ENCODE results near the gene LRRC4C. TPM values are rescaled to one million over a fixed set of nuclear protein-coding genes. Genes with fewer than 3 reads are reported as not detected.

The LRRC4C gene
- total RNA-seq, 2 donors from 2014 or later, result 0.84 to 0.95 TPM

- no peaks in the 10 kb centered on the region for H3K9me3 Mint-ChIP-seq
- H3K4me1 Mint-ChIP-seq, result no peaks in the 10 kb centered on the region
- Histone ChIP-seq H3K36me3 (ENCODE audit: control insufficient read depth, insufficient read depth, low read length) (no peaks in the 10 kb centered on the region), H3K9ac (ENCODE audit: extremely low read depth, low read length, poor library complexity, severe bottlenecking) (no peak overlapping the region), H3K27ac (ENCODE audit: low read depth, low read length) (no peak overlapping the region), H3K4me3 (ENCODE audit: low read length) (no peak overlapping the region), H3K27me3 (ENCODE audit: control insufficient read depth, insufficient read depth, low read length, poor library complexity, severe bottlenecking) (no peaks in the 10 kb centered on the region), H3K4me1 (ENCODE audit: control insufficient read depth, insufficient read depth, low read length) (no peaks in the 10 kb centered on the region), H3K9me3 (ENCODE audit: control insufficient read depth, low read length) (no peaks in the 10 kb centered on the region)
- WGBS, 2 experiments (ENCODE audit: insufficient coverage in 1 of 2, insufficient read length in 1 of 2), result 84 to 100% methylated on average over 1 of the region's 1 CpG
- no peaks in the 10 kb centered on the region for H3K36me3 Mint-ChIP-seq (ENCODE audit: low read depth)
- no peak overlapping the region for H3K4me3 Mint-ChIP-seq
- no peak for DNase-seq
- H3K27ac Mint-ChIP-seq, result no peak overlapping the region
- H3K27me3 Mint-ChIP-seq (ENCODE audit: insufficient read depth), result no peaks in the 10 kb centered on the region
- no peak for TF ChIP-seq CTCF (conservative IDR thresholded peaks at IDR 0.05)
These were observed 1053.8 kb downstream of the LRRC4C start for GRCh38 chr11:40405614-40406013.

GRCh38 chr11:40403321-40403720 lies 1056.1 kb downstream of the LRRC4C start:
- H3K9ac ChIP-seq (ENCODE audit: extremely low read depth, low read length, poor library complexity, severe bottlenecking), result no peak overlapping the region
- Mint-ChIP-seq H3K9me3 (no peaks in the 10 kb centered on the region), H3K4me3 (no peak overlapping the region), H3K36me3 (ENCODE audit: low read depth) (no peaks in the 10 kb centered on the region), H3K27me3 (ENCODE audit: insufficient read depth) (no peaks in the 10 kb centered on the region), H3K4me1 (no peaks in the 10 kb centered on the region), H3K27ac (no peak overlapping the region)
- no peak overlapping the region for H3K4me3 ChIP-seq (ENCODE audit: low read length)
- no peaks in the 10 kb centered on the region for H3K36me3 ChIP-seq (ENCODE audit: control insufficient read depth, insufficient read depth, low read length)
- no peak overlapping the region for H3K27ac ChIP-seq (ENCODE audit: low read depth, low read length)
- DNase-seq, result no peak
- H3K9me3 ChIP-seq (ENCODE audit: control insufficient read depth, low read length), result no peaks in the 10 kb centered on the region
- no peaks in the 10 kb centered on the region for H3K4me1 ChIP-seq (ENCODE audit: control insufficient read depth, insufficient read depth, low read length)
- TF ChIP-seq CTCF (conservative IDR thresholded peaks at IDR 0.05), result no peak
- WGBS, 2 experiments (ENCODE audit: insufficient coverage in 1 of 2, insufficient read length in 1 of 2), result 100% methylated on average over 1 of the region's 1 CpG; no CpG with 5 or more reads in 1 of the 2 experiments
- H3K27me3 ChIP-seq (ENCODE audit: control insufficient read depth, insufficient read depth, low read length, poor library complexity, severe bottlenecking), result no peaks in the 10 kb centered on the region

GRCh38 chr11:40401132-40401853 lies 1058.2 kb downstream of the LRRC4C start:
- H3K9me3 Mint-ChIP-seq, result no peaks in the 10 kb centered on the region
- WGBS, 2 experiments (ENCODE audit: insufficient coverage in 1 of 2, insufficient read length in 1 of 2), result 77% methylated on average over 4 of the region's 4 CpGs
- no peak for TF ChIP-seq CTCF (conservative IDR thresholded peaks at IDR 0.05)

More at GRCh38 chr11:40401132-40401853, 1058.2 kb downstream of the LRRC4C start:
- H3K9ac ChIP-seq (ENCODE audit: extremely low read depth, low read length, poor library complexity, severe bottlenecking), result no peak overlapping the region
- no peak overlapping the region for H3K4me3 ChIP-seq (ENCODE audit: low read length)
- Mint-ChIP-seq H3K27me3 (ENCODE audit: insufficient read depth) (no peaks in the 10 kb centered on the region), H3K4me3 (no peak overlapping the region), H3K27ac (no peak overlapping the region), H3K4me1 (no peaks in the 10 kb centered on the region), H3K36me3 (ENCODE audit: low read depth) (no peaks in the 10 kb centered on the region)
- no peaks in the 10 kb centered on the region for H3K36me3 ChIP-seq (ENCODE audit: control insufficient read depth, insufficient read depth, low read length)
- H3K9me3 ChIP-seq (ENCODE audit: control insufficient read depth, low read length), result no peaks in the 10 kb centered on the region
- H3K27ac ChIP-seq (ENCODE audit: low read depth, low read length), result no peak overlapping the region
- no peaks in the 10 kb centered on the region for H3K27me3 ChIP-seq (ENCODE audit: control insufficient read depth, insufficient read depth, low read length, poor library complexity, severe bottlenecking)
- no peaks in the 10 kb centered on the region for H3K4me1 ChIP-seq (ENCODE audit: control insufficient read depth, insufficient read depth, low read length)
- no peak for DNase-seq

Measured in endodermal cell (in vitro differentiated cells).